Measurements from ENCODE around the gene PCDH12.

- TF ChIP-seq RXRA (IDR thresholded peaks at IDR 0.05; ENCODE audit: borderline replicate concordance, low read depth) (no peak), MAX (IDR thresholded peaks at IDR 0.05; ENCODE audit: low read depth) (no peak), CTCF (IDR thresholded peaks at IDR 0.05) (no peak), USF2 (IDR thresholded peaks at IDR 0.05; ENCODE audit: borderline replicate concordance, low read depth, low read length) (no peak), TEAD4 (IDR thresholded peaks at IDR 0.05; ENCODE audit: borderline replicate concordance, insufficient read depth) (no peak), POLR2AphosphoS5 (IDR thresholded peaks at IDR 0.05; ENCODE audit: low read depth, low read length) (no peak), RCOR1 (IDR thresholded peaks at IDR 0.05; ENCODE audit: low read length) (no peak), FOXJ3 (CRISPR knock-in tag; IDR thresholded peaks at IDR 0.05) (no peak), TAF1 (IDR thresholded peaks at IDR 0.05; ENCODE audit: borderline replicate concordance, low read depth, low read length) (no peak), EP300 (IDR thresholded peaks at IDR 0.05; ENCODE audit: borderline replicate concordance in 1 of 2, low read depth in 1 of 2, low read length in 1 of 2) (no peak), EZH2phosphoT487 (IDR thresholded peaks at IDR 0.05; ENCODE audit: borderline replicate concordance, low read depth) (no peak), RAD21 (IDR thresholded peaks at IDR 0.05; ENCODE audit: low read length) (no peak), IRF3 (IDR thresholded peaks at IDR 0.05; ENCODE audit: low read depth, low read length) (no peak), YY1 (IDR thresholded peaks at IDR 0.05; ENCODE audit: low read depth) (no peak)
Observed at GRCh38 chr5:141917760-141918159, 40.2 kb downstream of the PCDH12 start.

Measured in SK-N-SH (cell line).